ENCODE results near the gene GRID2. TPM values are rescaled to one million over a fixed set of nuclear protein-coding genes. Genes with fewer than 3 reads are reported as not detected.

GRID2 gene
- total and polyA plus RNA-seq, 9 of the 15 experiments (the other 6 are each of a cell fraction or from before 2014, with no cell fraction given), result 0.04 TPM; not detected in 7

DNA sequence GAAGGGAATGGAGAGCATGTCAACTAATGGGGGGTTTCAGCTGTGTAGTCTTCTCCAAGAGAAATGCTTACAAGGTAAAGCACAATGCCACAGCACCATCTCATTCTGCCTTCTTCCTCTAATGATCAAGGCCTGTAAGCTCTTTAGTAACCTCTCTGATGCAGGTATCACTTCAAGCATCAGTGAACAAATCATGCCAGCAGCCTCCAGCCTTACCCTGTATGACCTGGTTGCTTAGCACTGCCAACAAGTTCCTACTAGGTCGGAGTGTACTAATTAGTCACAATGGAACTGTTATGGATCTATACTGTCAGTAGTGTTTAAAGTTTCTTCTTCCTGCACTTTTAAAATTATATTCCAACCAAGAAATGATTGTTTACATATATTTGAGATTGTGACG is 197.7 kb downstream of the GRID2 start (continued):
- TF ChIP-seq, protein P1, sequence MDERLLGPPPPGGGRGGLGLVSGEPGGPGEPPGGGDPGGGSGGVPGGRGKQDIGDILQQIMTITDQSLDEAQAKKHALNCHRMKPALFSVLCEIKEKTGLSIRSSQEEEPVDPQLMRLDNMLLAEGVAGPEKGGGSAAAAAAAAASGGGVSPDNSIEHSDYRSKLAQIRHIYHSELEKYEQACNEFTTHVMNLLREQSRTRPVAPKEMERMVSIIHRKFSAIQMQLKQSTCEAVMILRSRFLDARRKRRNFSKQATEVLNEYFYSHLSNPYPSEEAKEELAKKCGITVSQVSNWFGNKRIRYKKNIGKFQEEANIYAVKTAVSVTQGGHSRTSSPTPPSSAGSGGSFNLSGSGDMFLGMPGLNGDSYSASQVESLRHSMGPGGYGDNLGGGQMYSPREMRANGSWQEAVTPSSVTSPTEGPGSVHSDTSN (CRISPR knock-in tag; IDR thresholded peaks at IDR 0.05; ENCODE audit: low read depth), result no peak
- TF ChIP-seq, protein P1 (tag; conservative IDR thresholded peaks at IDR 0.05; ENCODE audit: low read depth), result no peak

DNA sequence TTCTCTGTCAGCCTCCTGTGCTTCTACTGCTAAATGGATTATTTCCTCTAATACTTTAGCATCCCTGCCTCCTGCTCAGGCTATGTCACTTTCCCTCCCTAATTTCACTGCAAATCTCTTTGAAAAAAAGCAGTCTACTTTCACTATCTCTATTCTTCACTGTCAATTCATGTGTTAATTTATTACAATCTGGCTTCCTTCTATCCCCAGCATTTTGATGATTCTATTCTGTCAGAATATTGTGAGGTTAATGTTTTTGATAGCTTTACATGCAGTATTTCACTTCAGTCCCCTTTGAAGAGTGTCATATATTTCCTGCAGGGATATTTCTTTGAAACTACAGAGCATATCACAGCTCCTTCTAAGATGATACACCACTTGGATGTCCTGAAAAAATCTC is 203.2 kb downstream of the GRID2 start:
- Histone ChIP-seq H3K9me1 (ENCODE audit: control insufficient read depth, insufficient read depth, low read length) (no peaks in the 10 kb centered on the region), H3K27ac (ENCODE audit: extremely low read depth, low read depth, low read length) (no peak overlapping the region), H3K79me2 (ENCODE audit: control insufficient read depth, insufficient read depth, low read length) (no peaks in the 10 kb centered on the region), H3K9ac (ENCODE audit: insufficient read depth in 1 of 2, low read depth in 2 of 2, low read length in 2 of 2) (no peak overlapping the region), H3K4me2 (ENCODE audit: insufficient read depth, low read length) (no peak overlapping the region), H4K20me1 (replicated peaks; ENCODE audit: control insufficient read depth, insufficient read depth, low read length) (no peaks in the 10 kb centered on the region), H3K9me3 (replicated peaks; ENCODE audit: control insufficient read depth, insufficient read depth, low read depth, low read length) (no peaks in the 10 kb centered on the region), H3K27me3 (ENCODE audit: control insufficient read depth in 2 of 2, insufficient read depth in 2 of 2, low read length in 2 of 2) (no peaks in the 10 kb centered on the region), H3K36me3 (ENCODE audit: control insufficient read depth, insufficient read depth, low read length) (no peaks in the 10 kb centered on the region), H3K4me3 (no peak overlapping the region), H2AFZ (ENCODE audit: low read depth, low read length) (no peak overlapping the region), H3K4me1 (replicated peaks in 1 of 2; ENCODE audit: control insufficient read depth in 2 of 2, insufficient read depth in 2 of 2, low read length in 2 of 2) (no peaks in the 10 kb centered on the region)
- FAIRE-seq, result no peak
- TF ChIP-seq NONO (IDR thresholded peaks at IDR 0.05; ENCODE audit: low read depth in 2 of 2, low read length in 1 of 2), result no peak
- no peak for TF ChIP-seq RBM39 (optimal IDR thresholded peaks at IDR 0.05; ENCODE audit: low read depth, low read length)
- no peak for TF ChIP-seq BDP1 (IDR thresholded peaks at IDR 0.05; ENCODE audit: insufficient read depth, insufficient read length)
- TF ChIP-seq CTBP1 (IDR thresholded peaks at IDR 0.05; ENCODE audit: borderline replicate concordance), result no peak
- no peak for TF ChIP-seq NRF1 (conservative IDR thresholded peaks at IDR 0.05 in 1 of 2, IDR thresholded peaks at IDR 0.05 in 1 of 2)
- no peak for TF ChIP-seq DPF2 (IDR thresholded peaks at IDR 0.05)
- TF ChIP-seq ZNF668 (CRISPR knock-in tag; IDR thresholded peaks at IDR 0.05), result no peak
- no peak for TF ChIP-seq ZNF146 (CRISPR knock-in tag; IDR thresholded peaks at IDR 0.05; ENCODE audit: unreplicated experiment)
- no peak for TF ChIP-seq ZNF282 (CRISPR knock-in tag; IDR thresholded peaks at IDR 0.05)
- CTCF ChIA-PET (ENCODE audit: low intra/inter-chr PET ratio), result no interaction called here
- intact Hi-C loops (cut with micrococcal nuclease) (no loop called here), in situ Hi-C loops (cut with MboI) (no loop called here)
- ATAC-seq, result no peak
- POLR2A ChIA-PET, result no interaction called here
- DNase-seq (ENCODE audit: extremely low read depth in 1 of 4, low spot score in 3 of 4), result no peak
- BruUV-seq (replicated peaks), result no TSS peak
